GM13977 (cell line): ENCODE results near the gene GVQW3.

Experiments used
- DNase-seq: peaks from one replicate; pipeline ENCODE4 v3.0.0; 2012; ENCODE audit warnings: low spot score
- in situ Hi-C: fragments of 300-500 bp; cut with MboI; formaldehyde crosslinking; loops from one replicate; pipeline ENCODE4 v1.12.0; 2022; ENCODE audit warnings: low sequenced_read_pairs, low pct_unique_long_range_greater_than_20kb, mixed read lengths, inconsistent platforms; ENCODE audit not compliant: unreplicated experiment
- TF ChIP-seq, protein P1 (sequence below): IDR thresholded peaks from 2 replicates; pipeline ENCODE4 v1.5.1; 2012; ENCODE audit warnings: mild to moderate bottlenecking, control low read depth; ENCODE audit not compliant: insufficient read depth; ENCODE audit errors: extremely low read depth, missing control alignments

The GVQW3 gene

DNA sequence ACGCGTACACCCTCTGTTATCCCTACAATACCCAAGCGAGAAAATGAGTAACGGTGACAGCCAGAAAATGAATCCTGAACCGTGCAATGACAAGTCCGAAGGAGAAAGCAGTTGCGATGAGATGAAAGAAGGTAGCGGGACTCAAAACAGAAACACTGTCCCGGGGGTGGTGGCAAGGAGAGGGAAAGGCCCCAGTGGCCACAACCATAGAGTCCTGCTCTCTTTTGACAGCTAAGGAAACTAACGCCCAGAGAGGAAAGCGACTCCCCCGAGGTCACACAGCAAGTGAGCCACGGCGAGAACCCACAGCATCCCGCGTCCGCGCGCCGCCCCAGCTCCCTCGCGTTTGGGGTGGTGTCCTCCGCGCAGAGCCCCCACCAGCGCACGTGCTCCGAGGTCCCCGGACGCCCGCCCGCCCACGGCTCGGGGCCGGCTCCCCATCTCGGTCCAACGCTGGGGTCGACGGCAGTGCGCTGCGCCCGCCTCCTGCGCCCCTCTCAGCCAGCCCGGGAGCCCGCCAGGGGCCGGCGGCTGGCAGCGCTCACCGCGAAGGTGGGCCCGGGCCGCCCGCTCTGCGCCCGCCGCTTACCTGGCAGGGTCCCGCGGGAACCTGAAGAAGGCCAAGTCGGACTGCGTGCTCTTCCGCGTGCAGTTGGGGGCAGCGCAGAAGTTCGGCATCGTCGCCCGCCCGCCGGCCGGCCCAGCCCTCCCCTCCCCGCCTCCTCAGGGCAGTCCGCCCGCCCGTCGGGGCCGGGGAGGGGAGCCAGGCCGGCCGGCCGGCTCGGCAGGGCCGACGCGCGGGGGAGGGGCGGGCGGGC is 755 bp upstream of the GVQW3 start:
- TF ChIP-seq, protein P1, sequence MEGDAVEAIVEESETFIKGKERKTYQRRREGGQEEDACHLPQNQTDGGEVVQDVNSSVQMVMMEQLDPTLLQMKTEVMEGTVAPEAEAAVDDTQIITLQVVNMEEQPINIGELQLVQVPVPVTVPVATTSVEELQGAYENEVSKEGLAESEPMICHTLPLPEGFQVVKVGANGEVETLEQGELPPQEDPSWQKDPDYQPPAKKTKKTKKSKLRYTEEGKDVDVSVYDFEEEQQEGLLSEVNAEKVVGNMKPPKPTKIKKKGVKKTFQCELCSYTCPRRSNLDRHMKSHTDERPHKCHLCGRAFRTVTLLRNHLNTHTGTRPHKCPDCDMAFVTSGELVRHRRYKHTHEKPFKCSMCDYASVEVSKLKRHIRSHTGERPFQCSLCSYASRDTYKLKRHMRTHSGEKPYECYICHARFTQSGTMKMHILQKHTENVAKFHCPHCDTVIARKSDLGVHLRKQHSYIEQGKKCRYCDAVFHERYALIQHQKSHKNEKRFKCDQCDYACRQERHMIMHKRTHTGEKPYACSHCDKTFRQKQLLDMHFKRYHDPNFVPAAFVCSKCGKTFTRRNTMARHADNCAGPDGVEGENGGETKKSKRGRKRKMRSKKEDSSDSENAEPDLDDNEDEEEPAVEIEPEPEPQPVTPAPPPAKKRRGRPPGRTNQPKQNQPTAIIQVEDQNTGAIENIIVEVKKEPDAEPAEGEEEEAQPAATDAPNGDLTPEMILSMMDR: no peak
- peak; percentile 64 for DNase-seq
- in situ Hi-C loops: no loop called here

DNA sequence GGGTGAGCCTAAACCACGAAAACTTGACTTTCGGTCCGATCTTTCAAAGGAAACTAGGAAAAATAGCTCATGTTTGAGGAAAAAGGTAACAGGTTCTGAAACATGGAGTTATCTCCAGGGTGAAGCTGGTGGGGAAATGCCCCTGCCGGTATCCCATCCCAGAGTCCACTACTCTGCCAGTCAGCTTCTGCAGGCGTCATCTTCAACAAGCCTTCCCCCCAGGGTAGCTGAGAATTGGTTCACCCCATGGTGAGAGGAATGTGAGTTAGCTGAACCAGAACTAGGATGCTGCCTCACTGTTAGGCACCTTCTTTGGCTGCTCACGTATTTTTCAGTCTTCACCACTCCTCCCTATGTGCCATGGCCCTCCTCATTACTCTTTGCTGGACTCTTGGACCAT is 1.1 kb downstream of the GVQW3 start:
- DNase-seq: no peak
- TF ChIP-seq, protein P1: no peak
- in situ Hi-C loops: no loop called here

DNA sequence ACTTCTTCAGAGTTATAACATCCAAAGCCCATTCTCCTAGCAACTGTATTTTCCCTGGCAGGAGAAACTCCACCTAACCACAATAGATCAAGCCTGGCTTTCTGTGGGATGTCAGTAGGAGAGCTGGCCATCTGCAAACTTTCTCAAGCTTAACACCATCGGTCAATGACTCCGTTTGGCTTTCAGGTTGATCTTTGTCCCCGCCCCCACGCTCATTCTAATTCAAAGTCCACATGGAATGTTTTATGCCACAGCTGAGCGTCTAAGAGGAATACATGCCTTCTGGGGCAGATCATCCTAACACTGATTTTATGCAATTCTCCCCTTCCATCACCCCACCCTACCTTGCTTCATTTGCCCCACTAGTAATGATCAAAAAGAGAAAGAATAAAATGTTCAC is 4.8 kb downstream of the GVQW3 start:
- no peak for DNase-seq
- in situ Hi-C loops: no loop called here
- TF ChIP-seq, protein P1: no peak

DNA sequence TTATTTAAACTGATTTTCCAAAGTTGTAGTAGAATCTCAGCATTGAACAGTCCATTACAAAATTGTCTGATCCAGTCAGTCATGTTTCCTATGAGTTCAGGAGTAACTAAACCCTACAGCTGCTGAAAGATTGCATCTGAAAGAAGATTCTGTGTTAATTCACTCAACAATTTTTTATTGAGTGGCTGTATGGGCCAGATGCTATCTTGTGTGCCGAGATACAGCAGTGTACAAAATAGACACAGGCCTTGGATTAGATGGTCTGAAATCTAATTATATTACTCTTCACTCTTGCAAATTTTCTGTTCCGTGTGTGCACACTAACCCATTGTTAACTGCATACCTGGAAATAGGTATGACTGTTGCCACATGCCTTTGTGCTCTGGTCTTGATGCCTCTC is 7.3 kb downstream of the GVQW3 start:
- TF ChIP-seq, protein P1: no peak
- DNase-seq: no peak
- in situ Hi-C loops: no loop called here

DNA sequence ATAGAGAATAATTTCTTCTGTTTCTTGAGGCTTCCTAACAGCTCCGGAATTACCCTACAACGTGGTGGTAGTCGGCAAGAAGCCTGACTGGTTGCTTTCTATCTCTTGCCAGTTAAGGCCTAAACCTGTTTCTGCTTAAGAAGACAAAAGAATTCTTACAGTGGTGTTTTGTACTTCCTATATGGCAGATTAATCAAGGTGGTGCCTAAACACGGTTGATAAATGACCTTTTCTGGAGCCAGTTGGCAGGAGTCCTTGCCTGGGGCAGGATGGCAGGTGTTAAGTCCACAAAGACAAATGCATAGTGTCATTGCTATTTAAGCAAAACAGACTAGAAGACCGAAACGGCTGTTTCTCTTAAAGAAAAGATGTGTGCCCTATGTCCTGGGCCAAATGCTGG is 9.9 kb downstream of the GVQW3 start:
- in situ Hi-C loops: no loop called here
- no peak for DNase-seq
- TF ChIP-seq, protein P1: no peak

DNA sequence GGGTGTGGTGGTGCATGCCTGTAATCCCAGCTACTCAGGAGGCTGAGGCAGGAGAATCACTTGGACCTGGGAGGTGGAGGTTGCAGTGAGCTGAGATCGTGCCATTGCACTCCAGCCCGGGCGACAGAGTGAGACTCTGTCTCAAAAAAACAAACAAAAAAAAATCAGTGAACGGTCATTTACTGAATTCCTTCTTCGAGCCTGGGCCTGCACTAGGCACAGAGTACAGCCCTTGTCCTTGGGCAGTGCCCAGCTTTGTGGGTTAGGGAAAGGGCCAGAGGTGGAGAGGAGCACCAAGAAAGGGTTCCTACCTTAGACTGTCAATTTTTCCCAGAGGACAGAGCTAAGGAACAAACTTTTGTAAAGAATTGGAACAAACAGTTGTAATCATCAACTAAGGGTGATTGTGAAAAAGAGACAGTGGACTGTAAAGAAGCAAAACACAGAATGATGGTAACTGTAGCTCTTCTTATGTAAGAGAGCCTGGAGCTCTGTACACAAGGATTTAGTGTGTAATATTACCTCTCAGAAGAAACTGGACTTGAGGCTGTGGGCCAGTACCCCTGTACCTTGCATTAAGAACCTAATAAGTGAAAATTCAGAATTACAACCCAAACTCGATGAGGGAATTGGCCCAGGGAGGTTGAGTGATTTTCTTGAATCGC is 10.8 kb downstream of the GVQW3 start:
- TF ChIP-seq, protein P1: no peak

More for the DNA sequence above, 10.8 kb downstream of the GVQW3 start:
- no peak for DNase-seq
- in situ Hi-C loops: no loop called here
